ENCODE data around the gene TMEM30A. TPM values are rescaled to one million over a fixed set of nuclear protein-coding genes. Genes with fewer than 3 reads are reported as not detected.

The TMEM30A gene
- 38.0 to 56.8 TPM (median 50.9 TPM) in 5 replicates for total RNA-seq (2022; extraction: Qiagen RNA extraction; ENCODE audit: low read depth)

DNA sequence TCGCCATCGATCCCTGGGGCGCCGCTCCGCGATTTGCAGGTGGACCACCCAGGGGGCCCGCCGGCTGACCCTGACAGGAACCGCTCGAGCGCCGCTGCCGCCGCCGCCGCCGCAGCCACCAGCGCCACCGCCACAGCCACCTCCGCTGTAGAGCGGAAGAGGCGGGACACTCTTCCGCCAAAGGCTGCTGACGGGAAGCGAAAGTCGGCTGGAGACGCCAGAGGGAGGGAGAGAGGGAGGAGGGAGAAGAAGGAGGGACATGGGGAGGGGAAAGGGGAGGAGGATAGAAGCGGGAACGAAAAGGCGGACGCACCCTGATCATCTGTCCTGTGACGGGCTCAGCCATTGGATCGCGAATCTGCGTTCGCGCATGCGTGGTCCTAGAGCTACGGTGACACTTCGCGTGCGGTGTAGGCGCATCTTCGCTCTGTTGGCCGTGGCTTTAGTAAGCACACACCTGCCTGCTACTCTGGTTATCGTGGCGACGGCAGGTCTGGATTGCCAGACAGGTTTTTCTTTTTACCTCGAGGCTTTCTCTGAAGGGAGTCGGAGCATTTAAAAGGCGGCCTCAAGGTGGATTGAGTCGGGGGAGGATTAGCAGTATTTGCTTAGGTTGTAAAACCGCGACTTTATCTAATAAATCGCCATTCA lies at the start of gene TMEM30A:
Gene TMEM30A (minus strand): TSS at position 161 of the 651 bp plus-strand sequence. CDS start 154 bp downstream, at position 7.

DNA sequence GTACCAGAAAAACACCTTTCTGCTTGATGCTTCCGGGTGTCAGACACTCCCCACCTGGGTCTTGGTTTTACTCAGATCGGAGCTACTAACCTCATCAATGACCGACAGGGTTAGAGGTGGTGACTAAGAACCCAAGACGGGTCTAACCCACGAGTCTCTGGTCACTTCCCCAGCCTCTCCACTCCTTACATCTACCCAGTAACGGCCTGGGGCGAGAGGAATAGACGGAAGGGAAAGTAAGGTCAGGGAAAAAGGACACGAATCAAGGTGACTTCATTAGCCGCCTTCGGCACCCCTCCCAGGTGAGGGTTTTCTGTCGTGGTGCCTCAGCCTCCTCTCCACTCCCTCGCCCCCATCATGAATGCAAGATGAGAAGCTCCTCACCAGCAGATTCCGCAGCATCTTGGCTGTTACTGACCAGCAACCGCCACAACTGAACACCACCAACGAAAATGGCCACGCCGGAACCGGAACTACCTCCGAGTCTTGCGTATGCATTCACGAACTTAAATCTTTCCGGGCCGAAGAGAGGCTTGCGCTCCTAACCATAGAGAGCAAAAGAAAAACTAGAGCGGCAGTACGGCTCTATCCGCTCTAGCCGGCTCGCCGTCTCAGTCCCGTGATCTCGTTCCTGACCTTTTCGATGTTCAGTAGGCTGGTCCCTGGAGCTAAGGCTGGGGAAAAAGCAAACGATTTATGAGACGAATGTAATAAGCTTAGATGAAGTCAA lies 41.1 kb downstream of the TMEM30A start, which contains the start of gene COX7A2:
Gene COX7A2 (minus strand): TSS at position 469 of the 730 bp plus-strand sequence. CDS start 67 bp downstream, at position 402.

DNA sequence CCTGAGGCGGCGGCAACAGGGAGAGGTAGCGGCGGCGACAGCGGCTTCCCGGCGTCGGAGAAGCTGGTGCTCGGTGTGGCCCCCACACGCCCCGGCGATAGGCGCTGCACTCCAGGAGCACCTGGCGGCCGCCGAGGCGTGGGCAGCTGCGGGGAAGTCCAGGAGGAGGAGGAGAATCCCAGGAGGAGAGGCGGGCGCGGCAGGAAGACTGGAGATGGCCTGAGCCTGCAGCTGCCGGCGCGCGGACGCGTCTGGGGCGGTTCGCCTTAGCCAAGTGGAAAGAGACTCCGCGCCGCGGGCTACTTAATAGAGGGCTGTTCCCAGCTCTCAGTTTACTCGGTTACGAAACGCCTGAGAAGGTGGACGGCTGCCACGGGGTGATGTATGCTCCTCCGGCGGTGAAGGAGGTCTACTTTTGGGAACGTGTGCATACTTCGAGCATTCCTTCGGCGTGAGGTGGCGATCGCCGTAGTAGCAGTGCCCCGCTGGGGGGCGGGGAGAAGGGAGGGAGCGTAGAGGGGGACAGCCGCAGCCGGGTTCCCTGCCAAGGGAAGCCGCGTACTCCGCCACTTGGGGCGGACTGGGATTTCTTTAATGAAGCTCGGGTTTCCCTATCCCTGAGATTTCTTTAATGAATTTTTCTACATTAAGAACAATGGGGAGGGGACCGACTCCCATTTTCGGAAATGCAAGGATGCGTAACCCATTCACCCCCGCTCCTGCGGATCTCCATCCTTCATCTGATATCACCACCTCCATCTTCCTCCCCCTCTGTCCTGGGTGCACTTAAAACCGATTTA lies 78.6 kb downstream of the TMEM30A start, which contains the start of gene COL12A1:
Gene COL12A1 (minus strand): TSS at position 278 of the 800 bp plus-strand sequence. CDS start 3,261 bp downstream, outside the sequence.

Other genes with a start within 250 kb of the TMEM30A start
- gene COL12A1, start 78.7 kb downstream of the TMEM30A start, total RNA-seq (2022; extraction: Qiagen RNA extraction; ENCODE audit: low read depth) = 5.0 to 7.4 TPM (median 6.6 TPM) in 5 replicates
- 261 to 344 TPM (median 281 TPM) in 5 replicates for gene COX7A2, start 41.0 kb downstream of the TMEM30A start, total RNA-seq (2022; extraction: Qiagen RNA extraction; ENCODE audit: low read depth)
- gene FILIP1, start 209.0 kb upstream of the TMEM30A start, total RNA-seq (2022; extraction: Qiagen RNA extraction; ENCODE audit: low read depth) = 0.17 to 0.48 TPM (median 0.37 TPM) in 5 replicates

Data from A549 treated with DMSO at 1 μM for 4 hours (cell line).